PC-3 (cell line): ENCODE data around the gene PRRG4. TPM values are rescaled to one million over a fixed set of nuclear protein-coding genes. Genes with fewer than 3 reads are reported as not detected.

ENCODE experiments used
- ATAC-seq: fragments of 200-7000 bp; cut with Tn5 transposase; 2 replicates; pipeline ENCODE4 v1.9.1; 2020; ENCODE audit warnings: mild to moderate bottlenecking, moderate library complexity
- BruUV-seq: library from RNA; stranded (reverse); fragments of 400-500 nt; replicated peaks from 2 replicates; lab custom pipeline; 2021; lab: Mats Ljungman, UMichigan
- CTCF ChIA-PET: fragments of 300-600 bp; sonication (Branson Sonifier 250); formaldehyde crosslinking; loops from one replicate; lab custom pipeline; 2022; ENCODE audit warnings: antibody characterized with exemption; lab: Charles Lee
- POLR2A ChIA-PET: fragments of 300-600 bp; sonication (Branson Sonifier 250); formaldehyde crosslinking; loops from one replicate; lab custom pipeline; 2022; ENCODE audit warnings: antibody characterized with exemption; ENCODE audit not compliant: unreplicated experiment; lab: Charles Lee
- DNase-seq: peaks from one replicate; pipeline ENCODE4 v3.0.0-alpha.2; 2015
- H2AFZ ChIP-seq: fragments of 300-600 bp; sonication (generic); 2 replicates; pipeline ENCODE4 v1.6.0; 2016; ENCODE audit warnings: antibody characterized with exemption, low read length
- H3F3A ChIP-seq: fragments of 300-600 bp; sonication (generic); one replicate; pipeline ENCODE4 v1.6.0; 2017; ENCODE audit warnings: antibody characterized with exemption, low read length, control low read depth, mild to moderate bottlenecking; ENCODE audit not compliant: unreplicated experiment
- H3K27ac ChIP-seq: fragments of 300-600 bp; sonication (generic); 2 replicates; pipeline ENCODE4 v1.5.1; 2016; ENCODE audit warnings: mild to moderate bottlenecking, low read length
- H3K27me3 ChIP-seq: fragments of 300-600 bp; sonication (generic); 2 replicates; pipeline ENCODE4 v1.6.1; 2016; ENCODE audit warnings: low read length, mixed read lengths
- H3K36me3 ChIP-seq: fragments of 300-600 bp; sonication (generic); 2 replicates; pipeline ENCODE4 v1.6.1; 2016; ENCODE audit warnings: low read depth, mixed run types, low read length, mixed read lengths
- H3K4me1 ChIP-seq: fragments of 300-600 bp; sonication (generic); 2 replicates; pipeline ENCODE4 v1.5.1; 2016; ENCODE audit warnings: low read length; ENCODE audit not compliant: insufficient read depth
- H3K4me2 ChIP-seq: fragments of 300-600 bp; sonication (generic); 2 replicates; pipeline ENCODE4 v1.6.0; 2016; ENCODE audit warnings: low read length
- H3K4me3 ChIP-seq: fragments of 300-600 bp; sonication (generic); 2 replicates; pipeline ENCODE4 v1.5.1; 2016; ENCODE audit warnings: mild to moderate bottlenecking, low read length, mixed read lengths
- H3K79me2 ChIP-seq: fragments of 300-600 bp; sonication (generic); 2 replicates; pipeline ENCODE4 v1.6.1; 2017; ENCODE audit warnings: low read length, mixed read lengths
- H3K9ac ChIP-seq: fragments of 300-600 bp; sonication (generic); 2 replicates; pipeline ENCODE4 v1.6.0; 2016; ENCODE audit warnings: mild to moderate bottlenecking, low read length
- H3K9me2 ChIP-seq: fragments of 300-600 bp; sonication (generic); replicated peaks from 2 replicates; pipeline ENCODE4 v1.6.1; 2016; ENCODE audit warnings: mixed run types, low read length, mixed read lengths
- H3K9me3 ChIP-seq: fragments of 300-600 bp; sonication (generic); 2 replicates; pipeline ENCODE4 v1.6.1; 2016; ENCODE audit warnings: low read length, mixed read lengths
- H4K20me1 ChIP-seq: fragments of 300-600 bp; sonication (generic); 2 replicates; pipeline ENCODE4 v1.6.1; 2016; ENCODE audit warnings: low read length, mixed read lengths
- EZH2 ChIP-seq: fragments of 300-600 bp; sonication (generic); IDR thresholded peaks from one replicate; pipeline ENCODE4 v1.6.1; 2017; ENCODE audit warnings: antibody characterized with exemption, mild to moderate bottlenecking, low read length; ENCODE audit not compliant: unreplicated experiment
- EZH2phosphoT487 ChIP-seq: fragments of 300-600 bp; sonication (generic); IDR thresholded peaks from 2 replicates; pipeline ENCODE4 v1.6.1; 2018; ENCODE audit warnings: mild to moderate bottlenecking, antibody characterized with exemption, low read length, borderline replicate concordance
- intact Hi-C: fragments of 100-400 bp; cut with micrococcal nuclease; formaldehyde crosslinking; loops from 2 replicates; pipeline ENCODE4 v1.9.0; 2023
- total RNA-seq: library from RNA; depleted of rRNA; stranded (reverse); fragments of >200 nt; gene quantifications from 2 replicates; pipeline ENCODE4 v1.2.3, GENCODE V29; 2014
- TF ChIP-seq, protein P1 (sequence below): fragments of 300-600 bp; sonication (generic); conservative IDR thresholded peaks from 2 replicates; pipeline ENCODE4 v1.5.1; 2017; ENCODE audit warnings: antibody characterized with exemption, low read depth, mild to moderate bottlenecking, low read length

The PRRG4 gene
- total RNA-seq, 1 experiment from 2014 or later: 17.9 TPM

DNA sequence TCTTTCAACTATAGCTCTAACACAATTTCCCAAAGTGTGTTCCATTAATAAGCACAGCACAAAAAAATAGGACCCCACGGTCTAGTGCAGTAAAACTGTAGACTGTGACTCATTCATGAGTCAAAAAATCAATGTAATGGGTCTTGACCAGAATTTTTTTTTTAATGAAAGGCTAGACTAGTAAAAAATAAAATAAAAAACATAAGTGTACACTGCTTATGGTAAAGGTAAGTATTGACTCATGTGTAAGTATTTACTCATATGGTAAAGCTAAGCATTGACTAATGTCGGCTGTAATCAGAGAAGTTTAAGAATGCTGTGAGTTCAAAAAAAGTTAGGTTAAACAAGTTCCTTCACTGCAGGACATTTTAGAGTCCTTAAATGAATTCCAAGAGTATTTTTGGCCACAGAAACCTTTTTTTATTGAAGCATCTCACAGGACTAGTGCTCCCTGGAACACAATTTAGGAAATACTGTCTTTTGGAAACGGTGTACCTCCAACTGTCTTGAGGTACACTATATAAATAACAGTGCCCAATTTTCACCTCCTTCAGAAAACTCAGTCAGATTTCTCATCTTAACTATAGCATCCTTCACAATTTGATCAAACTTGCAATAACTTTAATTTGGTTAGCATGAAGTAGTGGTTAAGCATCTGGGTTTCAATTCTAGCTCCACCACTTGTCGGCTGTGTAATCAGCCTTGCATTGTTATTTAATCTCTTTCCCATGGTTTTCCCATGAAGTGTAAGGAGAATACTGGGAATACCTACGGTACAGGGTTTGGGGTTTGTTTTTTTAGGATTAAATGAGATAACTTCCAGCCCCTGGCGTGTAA, 37.4 kb upstream of the PRRG4 start:
- peak overlapping the region; percentile 62 for H3K4me3 ChIP-seq
- H3K4me1 ChIP-seq: peaks cover 24% of the 10 kb centered on the region
- H3K27me3 ChIP-seq: no peaks in the 10 kb centered on the region
- H3K9ac ChIP-seq: peak overlapping the region; percentile 48
- peak overlapping the region; percentile 96; the same call in 1 of the 2 replicates for H2AFZ ChIP-seq
- ATAC-seq (peak; percentile 95), DNase-seq (peak; percentile 91)
- CTCF ChIA-PET: interaction anchor here (0.6 to 1.2 kb wide), 6 partner anchors 32 to 469 kb away, joined by 4 to 7 read pairs (median 4); no protein-coding TSS in a partner anchor
- H4K20me1 ChIP-seq: no peaks in the 10 kb centered on the region
- no peaks in the 10 kb centered on the region for H3K79me2 ChIP-seq
- peak overlapping the region; percentile 96 for H3K4me2 ChIP-seq
- no peaks in the 10 kb centered on the region for H3K9me3 ChIP-seq
- H3F3A ChIP-seq: peaks cover 3% of the 10 kb centered on the region
- intact Hi-C loops: loop anchor here (1.0 to 5.0 kb wide), 5 partner anchors 32 to 469 kb away; no protein-coding TSS in a partner anchor
- H3K9me2 ChIP-seq: no peaks in the 10 kb centered on the region
- H3K36me3 ChIP-seq: no peaks in the 10 kb centered on the region
- H3K27ac ChIP-seq: peak overlapping the region; percentile 89
- TF ChIP-seq, protein P1, sequence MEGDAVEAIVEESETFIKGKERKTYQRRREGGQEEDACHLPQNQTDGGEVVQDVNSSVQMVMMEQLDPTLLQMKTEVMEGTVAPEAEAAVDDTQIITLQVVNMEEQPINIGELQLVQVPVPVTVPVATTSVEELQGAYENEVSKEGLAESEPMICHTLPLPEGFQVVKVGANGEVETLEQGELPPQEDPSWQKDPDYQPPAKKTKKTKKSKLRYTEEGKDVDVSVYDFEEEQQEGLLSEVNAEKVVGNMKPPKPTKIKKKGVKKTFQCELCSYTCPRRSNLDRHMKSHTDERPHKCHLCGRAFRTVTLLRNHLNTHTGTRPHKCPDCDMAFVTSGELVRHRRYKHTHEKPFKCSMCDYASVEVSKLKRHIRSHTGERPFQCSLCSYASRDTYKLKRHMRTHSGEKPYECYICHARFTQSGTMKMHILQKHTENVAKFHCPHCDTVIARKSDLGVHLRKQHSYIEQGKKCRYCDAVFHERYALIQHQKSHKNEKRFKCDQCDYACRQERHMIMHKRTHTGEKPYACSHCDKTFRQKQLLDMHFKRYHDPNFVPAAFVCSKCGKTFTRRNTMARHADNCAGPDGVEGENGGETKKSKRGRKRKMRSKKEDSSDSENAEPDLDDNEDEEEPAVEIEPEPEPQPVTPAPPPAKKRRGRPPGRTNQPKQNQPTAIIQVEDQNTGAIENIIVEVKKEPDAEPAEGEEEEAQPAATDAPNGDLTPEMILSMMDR: no peak
- TF ChIP-seq EZH2: no peak
- no peak for TF ChIP-seq EZH2phosphoT487
- BruUV-seq: no TSS peak
- POLR2A ChIA-PET: interaction anchor here (0.5 kb wide), 1 partner anchor 318 kb away, joined by 3 read pairs; no protein-coding TSS in a partner anchor

DNA sequence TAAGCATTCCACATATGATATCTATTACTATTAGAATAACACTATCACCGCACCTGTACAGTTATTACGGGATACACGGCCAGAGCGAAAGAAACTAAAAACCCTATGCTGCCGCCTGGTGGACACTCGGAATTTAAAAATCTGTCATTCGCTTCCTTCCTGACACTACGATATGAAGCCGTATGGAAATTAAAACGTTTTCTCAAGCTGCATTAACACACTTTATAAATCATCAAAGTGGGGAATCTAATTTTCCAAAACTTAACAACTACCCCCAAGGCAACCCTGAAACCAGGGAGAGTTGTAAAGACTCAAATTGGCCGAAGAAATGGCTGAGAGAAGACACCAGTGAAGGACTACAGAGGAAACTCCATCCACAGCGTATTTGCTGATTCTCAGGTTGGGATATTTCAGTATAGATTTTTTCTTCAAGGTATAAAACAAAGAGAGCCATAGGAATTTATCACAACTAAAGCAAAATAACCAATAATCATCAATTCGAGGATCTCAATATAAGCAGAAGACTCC, 36.7 kb upstream of the PRRG4 start:
- POLR2A ChIA-PET: interaction anchor here (0.6 kb wide), 1 partner anchor 41 kb away, joined by 6 read pairs; no protein-coding TSS in a partner anchor
- BruUV-seq: no TSS peak
- TF ChIP-seq, protein P1: peak; percentile 80
- TF ChIP-seq EZH2: no peak
- TF ChIP-seq EZH2phosphoT487: no peak
- Histone ChIP-seq H2AFZ (peak overlapping the region; percentile 96), H3K4me2 (peak overlapping the region; percentile 96), H3K4me3 (peak overlapping the region; percentile 62), H3K9me2 (no peaks in the 10 kb centered on the region), H3F3A (peaks cover 3% of the 10 kb centered on the region), H3K4me1 (peaks cover 24% of the 10 kb centered on the region), H3K79me2 (no peaks in the 10 kb centered on the region), H3K27ac (peak overlapping the region; percentile 86), H3K36me3 (no peaks in the 10 kb centered on the region), H4K20me1 (no peaks in the 10 kb centered on the region), H3K27me3 (no peaks in the 10 kb centered on the region), H3K9ac (peak overlapping the region; percentile 48), H3K9me3 (no peaks in the 10 kb centered on the region)
- peak; percentile 66 for ATAC-seq
- peak; percentile 81 for DNase-seq
- intact Hi-C loops: loop anchor here (1.0 to 5.0 kb wide), 7 partner anchors 33 to 470 kb away; no protein-coding TSS in a partner anchor
- CTCF ChIA-PET: interaction anchor here (0.6 kb wide), 1 partner anchor 1162 kb away, joined by 4 read pairs; no protein-coding TSS in a partner anchor
